Adrenal gland (tissue), 5 donors: Measurements from ENCODE around the gene PRDM8.

Experiments
- POLR2A ChIP-seq, 2 donors: fragments of 450-650 bp; IDR thresholded peaks; one replicate each; pipeline ENCODE4 v1.6.1; 2017; ENCODE audit warnings: antibody characterized with exemption in 2 of 2, mild to moderate bottlenecking in 2 of 2, moderate library complexity in 1 of 2
- TF ChIP-seq, protein P1 (sequence below), 6 experiments: fragments of 450-650 bp in 4 of 6; fragments of 200-600 bp in 2 of 6; sonication (generic) in 1 of 6; IDR thresholded peaks; 1 replicate in 5 of 6; 2 replicates in 1 of 6; pipeline versions ENCODE4 v1.5.1 to v1.8.0; 2016 to 2021; ENCODE audit warnings: antibody characterized with exemption in 6 of 6, mild to moderate bottlenecking in 2 of 6, moderate library complexity in 1 of 6
- donor health status: DM: no; HTN: no; CAD: no.

- TF ChIP-seq, protein P1, sequence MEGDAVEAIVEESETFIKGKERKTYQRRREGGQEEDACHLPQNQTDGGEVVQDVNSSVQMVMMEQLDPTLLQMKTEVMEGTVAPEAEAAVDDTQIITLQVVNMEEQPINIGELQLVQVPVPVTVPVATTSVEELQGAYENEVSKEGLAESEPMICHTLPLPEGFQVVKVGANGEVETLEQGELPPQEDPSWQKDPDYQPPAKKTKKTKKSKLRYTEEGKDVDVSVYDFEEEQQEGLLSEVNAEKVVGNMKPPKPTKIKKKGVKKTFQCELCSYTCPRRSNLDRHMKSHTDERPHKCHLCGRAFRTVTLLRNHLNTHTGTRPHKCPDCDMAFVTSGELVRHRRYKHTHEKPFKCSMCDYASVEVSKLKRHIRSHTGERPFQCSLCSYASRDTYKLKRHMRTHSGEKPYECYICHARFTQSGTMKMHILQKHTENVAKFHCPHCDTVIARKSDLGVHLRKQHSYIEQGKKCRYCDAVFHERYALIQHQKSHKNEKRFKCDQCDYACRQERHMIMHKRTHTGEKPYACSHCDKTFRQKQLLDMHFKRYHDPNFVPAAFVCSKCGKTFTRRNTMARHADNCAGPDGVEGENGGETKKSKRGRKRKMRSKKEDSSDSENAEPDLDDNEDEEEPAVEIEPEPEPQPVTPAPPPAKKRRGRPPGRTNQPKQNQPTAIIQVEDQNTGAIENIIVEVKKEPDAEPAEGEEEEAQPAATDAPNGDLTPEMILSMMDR (IDR thresholded peaks at IDR 0.05): no peak
- no peak for TF ChIP-seq POLR2A (IDR thresholded peaks at IDR 0.05)
Observed at GRCh38 chr4:80196259-80196921, 913 bp upstream of the PRDM8 start.
